HG03103 (cell line): Measurements from ENCODE around the gene CEP19.

Experiments used
- ATAC-seq: cut with Tn5 transposase; IDR thresholded peaks from one replicate; pipeline ENCODE4 v1.9.1; 2021; ENCODE audit warnings: low read depth; ENCODE audit not compliant: unreplicated experiment

The CEP19 gene

GRCh38 chr3:196667056-196667825, 44.8 kb downstream of the CEP19 start:
- ATAC-seq, result no peak

- no peak for ATAC-seq
Measured at GRCh38 chr3:196666001-196666867, 45.8 kb downstream of the CEP19 start.

DNA sequence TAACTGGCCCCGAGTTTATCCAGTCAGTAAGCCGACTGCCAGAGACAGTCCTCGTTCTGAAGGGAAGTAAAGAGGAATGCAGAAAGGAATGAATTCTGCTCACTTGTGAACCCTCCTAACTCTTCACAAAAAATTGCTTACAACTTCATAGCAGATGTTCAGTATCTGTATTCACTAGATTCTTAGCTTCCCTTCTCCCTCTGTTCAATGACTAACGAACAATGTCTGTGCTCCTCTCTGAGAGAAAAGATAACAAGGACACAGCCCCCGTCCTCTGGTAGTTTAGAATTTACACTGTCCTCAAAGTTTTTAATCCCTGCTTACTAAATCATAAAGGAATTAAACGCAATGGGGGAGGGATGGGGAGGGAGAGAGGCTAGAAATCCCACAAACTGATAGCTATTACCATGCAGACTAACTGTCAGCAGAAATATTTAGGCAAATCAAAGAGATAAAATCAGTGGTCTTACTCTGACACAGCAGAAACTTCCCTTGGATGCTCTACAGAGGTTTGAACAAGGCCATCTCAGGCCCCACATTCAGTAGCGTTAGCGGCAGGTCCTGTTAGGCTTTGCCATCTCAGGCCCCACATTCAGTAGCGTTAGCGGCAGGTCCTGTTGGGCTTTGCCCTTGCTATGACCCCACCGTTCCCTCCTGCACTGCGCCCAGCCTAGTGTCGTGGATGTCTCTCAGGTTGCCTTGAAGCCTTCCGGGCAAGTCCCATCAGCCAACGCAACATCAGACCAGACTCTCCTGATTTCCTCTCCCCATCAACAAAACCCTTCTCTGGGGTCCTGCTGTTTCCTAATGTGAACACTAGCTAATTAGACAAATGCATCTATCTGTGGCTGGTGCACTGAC, 49.1 kb downstream of the CEP19 start:
- no peak for ATAC-seq

DNA sequence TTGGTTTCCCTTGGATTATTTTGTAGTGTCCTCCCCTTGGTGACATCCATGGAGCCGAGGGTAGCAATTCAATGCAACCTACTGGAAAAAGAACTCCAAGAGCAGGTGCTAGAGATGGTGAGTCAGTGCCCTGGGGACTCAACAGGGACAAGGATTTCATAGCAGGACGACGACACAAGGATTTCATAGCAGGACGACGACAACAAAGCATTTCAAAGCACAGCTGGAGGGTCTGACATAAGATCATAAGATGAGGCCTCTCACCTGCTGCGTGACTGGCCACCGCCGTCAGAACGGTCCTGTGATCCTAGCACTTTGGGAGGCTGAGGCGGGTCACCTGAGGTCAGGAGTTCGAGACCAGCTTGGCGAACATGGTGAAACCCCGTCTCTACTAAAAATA, 50.0 kb downstream of the CEP19 start:
- ATAC-seq, result no peak

DNA sequence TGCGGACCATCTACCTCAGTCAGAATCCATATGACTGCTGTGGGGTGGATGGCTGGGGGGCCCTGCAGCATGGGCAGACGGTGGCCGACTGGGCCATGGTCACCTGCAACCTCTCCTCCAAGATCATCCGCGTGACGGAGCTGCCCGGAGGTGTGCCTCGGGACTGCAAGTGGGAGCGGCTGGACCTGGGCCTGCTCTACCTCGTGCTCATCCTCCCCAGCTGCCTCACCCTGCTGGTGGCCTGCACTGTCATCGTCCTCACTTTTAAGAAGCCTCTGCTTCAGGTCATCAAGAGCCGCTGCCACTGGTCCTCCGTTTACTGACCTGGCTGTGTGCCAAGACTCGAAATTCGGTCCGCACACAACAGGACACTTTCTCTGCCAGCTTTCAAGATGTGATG, 50.6 kb downstream of the CEP19 start:
- ATAC-seq, result no peak

- ATAC-seq, result no peak
Measured at GRCh38 chr3:196660381-196661166, 51.5 kb downstream of the CEP19 start.

GRCh38 chr3:196659901-196660351, 52.1 kb downstream of the CEP19 start:
- no peak for ATAC-seq
